Tibial artery (tissue), 4 donors: ENCODE data around the gene CPLX4.

Source experiments
- DNase-seq, 2 donors: peaks; one replicate each; pipeline ENCODE4 v3.0.0-alpha.2; 2019
- H3K27ac ChIP-seq, 2 donors: fragments of 200-600 bp; sonication (generic) in 1 of 2; 1 replicate in 1 of 2; 2 replicates in 1 of 2; pipeline ENCODE4 v1.5.1; 2018 to 2019; ENCODE audit warnings: mild to moderate bottlenecking in 1 of 2
- H3K27me3 ChIP-seq, 2 donors: fragments of 200-600 bp; sonication (generic) in 1 of 2; one replicate each; pipeline versions ENCODE4 v1.5.1 to v1.6.0; 2016 to 2019
- H3K36me3 ChIP-seq, 3 donors: fragments of 200-600 bp; sonication (generic) in 2 of 3; one replicate each; pipeline ENCODE4 v1.5.1; 2016 to 2019; ENCODE audit warnings: mild to moderate bottlenecking in 2 of 3
- H3K4me1 ChIP-seq, 4 donors: fragments of 200-600 bp; sonication (generic) in 2 of 4; 1 replicate in 3 of 4; 2 replicates in 1 of 4; pipeline ENCODE4 v1.5.1; 2016 to 2019
- H3K4me3 ChIP-seq, 2 donors: fragments of 200-600 bp; sonication (generic) in 1 of 2; 1 replicate in 1 of 2; 2 replicates in 1 of 2; pipeline ENCODE4 v1.5.1; 2018 to 2019; ENCODE audit warnings: mild to moderate bottlenecking in 2 of 2
- H3K9me3 ChIP-seq, 3 donors: fragments of 200-600 bp; sonication (generic) in 1 of 3; one replicate each; pipeline ENCODE4 v1.5.1; 2016 to 2019
- intact Hi-C: fragments of 100-400 bp; cut with DNase I; formaldehyde crosslinking; loops from one replicate; pipeline ENCODE4 v1.15.0; 2023; ENCODE audit warnings: low total_unique reads
- TF ChIP-seq, protein P1 (sequence below), 2 experiments: fragments of 200-600 bp in 1 of 2; fragments of 450-650 bp in 1 of 2; IDR thresholded peaks; one replicate each; pipeline ENCODE4 v1.5.1; 2017 to 2019; ENCODE audit warnings: antibody characterized with exemption in 2 of 2, mild to moderate bottlenecking in 1 of 2, moderate library complexity in 1 of 2

CPLX4 gene

DNA sequence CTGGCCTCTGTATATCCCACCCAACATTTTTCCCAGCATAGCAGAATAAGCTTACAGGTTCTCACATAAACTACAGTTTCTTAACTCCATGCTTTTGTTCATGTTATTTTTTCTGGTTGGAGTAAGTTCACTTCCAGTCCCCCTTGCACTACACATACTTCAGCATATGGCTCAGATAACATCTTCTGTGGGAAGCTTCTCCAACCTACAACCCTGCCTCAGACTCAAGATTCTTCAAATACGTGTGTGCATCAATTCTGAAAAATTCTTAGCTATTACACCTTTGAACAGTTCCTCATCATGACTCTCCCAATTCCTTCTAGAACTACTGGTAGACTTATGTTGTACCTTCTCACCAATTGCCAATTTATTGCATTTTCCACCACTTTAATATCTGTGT lies 7.5 kb upstream of the CPLX4 start:
- Histone ChIP-seq H3K4me3 (no peak overlapping the region), H3K36me3 (peaks cover 32 to 44% (median 40%) of the 10 kb centered on the region in 3 donors)
- intact Hi-C loops, result no loop called here

DNA sequence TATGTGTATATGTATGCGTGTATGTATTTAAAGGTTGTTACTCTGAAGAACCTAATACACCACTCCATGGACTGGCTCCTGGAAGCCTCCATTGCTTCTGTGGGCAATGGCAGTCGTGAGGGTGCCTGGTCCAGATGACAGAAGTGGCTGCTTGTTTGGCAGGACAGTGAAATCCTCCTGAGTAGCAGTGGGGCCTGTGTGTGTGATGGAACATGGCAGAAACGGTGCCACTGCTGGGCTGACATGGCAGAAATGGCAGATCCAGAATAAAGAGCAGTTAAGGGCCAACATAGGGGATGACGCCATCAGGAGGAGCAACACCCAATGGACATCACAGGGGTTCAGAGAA lies 6.1 kb upstream of the CPLX4 start:
- H3K27ac ChIP-seq, result no peak overlapping the region
- no peak for DNase-seq
- H3K9me3 ChIP-seq, result no peaks in the 10 kb centered on the region
- no peak overlapping the region for H3K4me3 ChIP-seq
- TF ChIP-seq, protein P1, sequence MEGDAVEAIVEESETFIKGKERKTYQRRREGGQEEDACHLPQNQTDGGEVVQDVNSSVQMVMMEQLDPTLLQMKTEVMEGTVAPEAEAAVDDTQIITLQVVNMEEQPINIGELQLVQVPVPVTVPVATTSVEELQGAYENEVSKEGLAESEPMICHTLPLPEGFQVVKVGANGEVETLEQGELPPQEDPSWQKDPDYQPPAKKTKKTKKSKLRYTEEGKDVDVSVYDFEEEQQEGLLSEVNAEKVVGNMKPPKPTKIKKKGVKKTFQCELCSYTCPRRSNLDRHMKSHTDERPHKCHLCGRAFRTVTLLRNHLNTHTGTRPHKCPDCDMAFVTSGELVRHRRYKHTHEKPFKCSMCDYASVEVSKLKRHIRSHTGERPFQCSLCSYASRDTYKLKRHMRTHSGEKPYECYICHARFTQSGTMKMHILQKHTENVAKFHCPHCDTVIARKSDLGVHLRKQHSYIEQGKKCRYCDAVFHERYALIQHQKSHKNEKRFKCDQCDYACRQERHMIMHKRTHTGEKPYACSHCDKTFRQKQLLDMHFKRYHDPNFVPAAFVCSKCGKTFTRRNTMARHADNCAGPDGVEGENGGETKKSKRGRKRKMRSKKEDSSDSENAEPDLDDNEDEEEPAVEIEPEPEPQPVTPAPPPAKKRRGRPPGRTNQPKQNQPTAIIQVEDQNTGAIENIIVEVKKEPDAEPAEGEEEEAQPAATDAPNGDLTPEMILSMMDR (IDR thresholded peaks at IDR 0.05), result no peak
- intact Hi-C loops, result no loop called here
- no peaks in the 10 kb centered on the region for H3K27me3 ChIP-seq
- H3K4me1 ChIP-seq, result no peaks in the 10 kb centered on the region
- H3K36me3 ChIP-seq, result peaks cover 27 to 31% (median 28%) of the 10 kb centered on the region in 3 donors

More for the DNA sequence above, 7.5 kb upstream of the CPLX4 start:
- Histone ChIP-seq H3K4me1 (no peaks in the 10 kb centered on the region), H3K27me3 (no peaks in the 10 kb centered on the region), H3K27ac (no peak overlapping the region), H3K9me3 (no peaks in the 10 kb centered on the region)
- TF ChIP-seq, protein P1 (IDR thresholded peaks at IDR 0.05), result no peak
- no peak for DNase-seq

DNA sequence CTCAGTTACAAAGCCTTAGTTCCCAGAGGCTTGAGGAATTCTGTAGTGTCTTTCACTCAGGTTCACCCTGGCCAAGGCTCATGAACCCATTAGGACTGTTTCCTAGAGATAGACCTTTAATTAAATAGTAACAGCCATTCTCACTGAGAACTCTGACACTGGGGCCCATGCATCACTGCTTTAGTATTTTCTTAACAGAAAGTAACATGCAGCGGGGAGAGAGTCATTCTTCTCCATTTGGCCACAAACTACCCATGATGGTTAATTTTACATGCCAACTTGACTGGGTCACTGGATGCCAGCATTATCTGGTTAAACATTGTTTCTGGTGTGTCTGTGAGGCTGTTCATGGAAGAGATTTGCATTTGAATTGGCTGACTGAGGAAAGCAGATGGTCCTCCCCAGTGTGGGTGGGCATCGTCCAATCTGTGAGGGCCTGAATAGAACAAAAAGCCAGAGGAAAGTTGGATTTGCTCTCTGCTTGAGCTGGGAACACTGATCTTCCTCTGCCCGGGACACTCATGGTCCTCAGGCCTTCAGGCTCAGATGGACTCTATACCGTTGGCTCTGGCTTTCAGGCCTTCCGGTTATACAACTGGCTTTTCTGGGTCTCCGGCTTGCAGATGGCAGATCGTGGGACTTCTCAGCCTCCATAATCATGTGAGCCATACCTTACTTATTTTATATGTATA lies 5.6 kb upstream of the CPLX4 start:
- no peak for DNase-seq
- intact Hi-C loops, result no loop called here
- TF ChIP-seq, protein P1 (IDR thresholded peaks at IDR 0.05), result no peak

DNA sequence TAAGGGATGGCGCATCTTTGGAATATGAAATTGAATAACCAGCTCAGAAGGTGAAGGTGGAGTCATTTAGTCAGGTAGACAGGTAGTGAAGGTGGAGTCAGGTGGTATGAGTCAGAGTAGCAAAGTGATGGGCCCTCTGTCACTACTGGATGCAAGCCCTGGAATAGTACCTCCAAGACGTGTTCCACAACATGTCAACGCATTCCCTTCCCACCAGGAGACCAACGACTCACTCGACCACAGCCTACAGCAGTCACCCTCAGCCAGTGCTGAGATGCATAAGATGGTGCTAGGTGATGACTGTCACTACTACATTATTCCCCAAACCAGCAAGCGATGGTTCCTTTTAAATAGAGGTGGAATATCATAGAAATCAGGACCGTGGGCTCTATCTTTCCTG lies 6.8 kb downstream of the CPLX4 start:
- no peak overlapping the region for H3K27ac ChIP-seq
- TF ChIP-seq, protein P1 (IDR thresholded peaks at IDR 0.05), result no peak
- H3K9me3 ChIP-seq, result no peaks in the 10 kb centered on the region
- no peak overlapping the region for H3K4me3 ChIP-seq
- no peaks in the 10 kb centered on the region for H3K36me3 ChIP-seq
- H3K4me1 ChIP-seq, result peaks cover 0 to 7% (median 2%) of the 10 kb centered on the region in 4 donors
- H3K27me3 ChIP-seq, result peaks cover 0 to 30% of the 10 kb centered on the region in 2 donors
- intact Hi-C loops, result no loop called here
- no peak for DNase-seq

More for the DNA sequence above, 5.6 kb upstream of the CPLX4 start:
- Histone ChIP-seq H3K9me3 (no peaks in the 10 kb centered on the region), H3K4me3 (no peak overlapping the region), H3K36me3 (peaks cover 21 to 28% (median 22%) of the 10 kb centered on the region in 3 donors), H3K27me3 (no peaks in the 10 kb centered on the region), H3K4me1 (no peaks in the 10 kb centered on the region), H3K27ac (no peak overlapping the region)

DNA sequence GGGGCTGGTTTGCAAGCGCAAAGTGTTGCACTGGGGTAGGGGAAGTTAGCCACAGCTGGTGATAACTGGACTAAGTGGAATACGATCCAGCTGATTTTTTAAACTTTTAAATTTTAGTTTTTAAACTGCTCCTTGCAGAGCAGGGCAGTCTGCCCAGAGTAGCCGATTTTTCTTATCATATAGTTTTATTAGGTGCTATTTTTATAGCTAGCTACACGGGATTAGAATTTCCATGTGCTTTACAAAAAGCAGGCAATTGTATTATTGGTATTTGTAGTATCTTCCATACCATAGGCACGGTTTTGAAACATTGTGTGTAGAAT lies 9.6 kb downstream of the CPLX4 start:
- H3K4me3 ChIP-seq, result peak overlapping the region in 1 of 2 donors; percentile 17
- intact Hi-C loops, result loop anchor here (5.0 kb wide), 1 partner anchor 93 kb away; no protein-coding TSS in a partner anchor
- peaks cover 0 to 35% of the 10 kb centered on the region in 2 donors for H3K27me3 ChIP-seq

More for the DNA sequence above, 9.6 kb downstream of the CPLX4 start:
- DNase-seq, result no peak
- Histone ChIP-seq H3K4me1 (peaks cover 0 to 7% (median 2%) of the 10 kb centered on the region in 4 donors), H3K27ac (no peak overlapping the region), H3K36me3 (no peaks in the 10 kb centered on the region), H3K9me3 (no peaks in the 10 kb centered on the region)
- TF ChIP-seq, protein P1 (IDR thresholded peaks at IDR 0.05), result no peak
